SK-N-MC (cell line): Measurements from ENCODE around the gene ZNF664.
A peak's percentile ranks its signal among the peaks of the same experiment; 100 is the strongest.

ENCODE experiments used
- DNase-seq: peaks from one replicate; pipeline ENCODE4 v3.0.0-alpha.2; 2011; ENCODE audit warnings: low read depth, low spot score
- H3K27ac ChIP-seq: fragments of 200-600 bp; sonication (generic); 2 replicates; pipeline ENCODE4 v1.5.1; 2016; ENCODE audit warnings: mixed run types
- H3K36me3 ChIP-seq: fragments of 200-600 bp; sonication (generic); 2 replicates; pipeline ENCODE4 v1.6.1; 2017; ENCODE audit warnings: antibody characterized with exemption, low read length, mixed read lengths; ENCODE audit not compliant: insufficient read depth
- H3K4me3 ChIP-seq: fragments of 200-600 bp; sonication (generic); 2 replicates; pipeline ENCODE4 v1.5.1; 2016
- H3K9ac ChIP-seq: fragments of 200-600 bp; sonication (generic); 2 replicates; pipeline ENCODE4 v1.8.0; 2017; ENCODE audit warnings: mixed run types, mixed read lengths; ENCODE audit not compliant: insufficient read length
- H3K9me3 ChIP-seq: fragments of 200-600 bp; sonication (generic); 2 replicates; pipeline ENCODE4 v1.6.1; 2017; ENCODE audit warnings: low read depth, mild to moderate bottlenecking, antibody characterized with exemption, low read length, moderate library complexity, mixed read lengths
- EZH2 ChIP-seq: fragments of 200-600 bp; sonication (generic); IDR thresholded peaks from one replicate; pipeline ENCODE4 v1.6.1; 2017; ENCODE audit warnings: antibody characterized with exemption
- FOXP2 ChIP-seq: optimal IDR thresholded peaks from 2 replicates; pipeline ENCODE3; 2011; ENCODE audit warnings: mild to moderate bottlenecking, moderate library complexity; ENCODE audit not compliant: insufficient read depth; ENCODE audit errors: extremely low read length, control extremely low read depth
- POLR2AphosphoS5 ChIP-seq: IDR thresholded peaks from 2 replicates; pipeline ENCODE4 v1.6.1; 2012; ENCODE audit warnings: mild to moderate bottlenecking, low read depth, low read length, borderline replicate concordance

The ZNF664 gene

GRCh38 chr12:124011435-124012115 is 38.6 kb downstream of the ZNF664 start:
- no peaks in the 10 kb centered on the region for H3K9me3 ChIP-seq
- H3K27ac ChIP-seq: no peak overlapping the region
- no peak overlapping the region for H3K4me3 ChIP-seq
- TF ChIP-seq POLR2AphosphoS5 (no peak), EZH2 (no peak), FOXP2 (no peak)
- peaks cover 48% of the 10 kb centered on the region for H3K36me3 ChIP-seq
- no peak overlapping the region for H3K9ac ChIP-seq
- DNase-seq: no peak

GRCh38 chr12:124013073-124013472 is 40.1 kb downstream of the ZNF664 start:
- TF ChIP-seq EZH2: no peak
- TF ChIP-seq FOXP2: no peak
- no peak for TF ChIP-seq POLR2AphosphoS5
- H3K9me3 ChIP-seq: no peaks in the 10 kb centered on the region
- no peak overlapping the region for H3K27ac ChIP-seq
- no peak overlapping the region for H3K9ac ChIP-seq
- no peak overlapping the region for H3K4me3 ChIP-seq
- peaks cover 45% of the 10 kb centered on the region for H3K36me3 ChIP-seq
- no peak for DNase-seq

- Histone ChIP-seq H3K9ac (no peak overlapping the region), H3K9me3 (no peaks in the 10 kb centered on the region), H3K36me3 (peaks cover 30% of the 10 kb centered on the region), H3K27ac (no peak overlapping the region), H3K4me3 (no peak overlapping the region)
- DNase-seq: no peak
- TF ChIP-seq EZH2 (no peak), FOXP2 (no peak), POLR2AphosphoS5 (no peak)
Measured at GRCh38 chr12:124015494-124016461, 42.8 kb downstream of the ZNF664 start.

GRCh38 chr12:124017064-124017463 is 44.0 kb downstream of the ZNF664 start:
- peaks cover 17% of the 10 kb centered on the region for H3K36me3 ChIP-seq
- no peaks in the 10 kb centered on the region; the same call in 1 of the 2 replicates for H3K9me3 ChIP-seq
- no peak overlapping the region for H3K9ac ChIP-seq
- no peak for DNase-seq
- TF ChIP-seq EZH2: no peak
- TF ChIP-seq POLR2AphosphoS5: no peak
- TF ChIP-seq FOXP2: no peak
- H3K27ac ChIP-seq: 0 out of 2 replicates have a peak overlapping the region, but pooled peaks have one; percentile 23
- H3K4me3 ChIP-seq: no peak overlapping the region

- no peak for DNase-seq
- Histone ChIP-seq H3K9ac (no peak overlapping the region), H3K36me3 (peaks cover 3% of the 10 kb centered on the region), H3K9me3 (no peaks in the 10 kb centered on the region; the same call in 1 of the 2 replicates), H3K27ac (no peak overlapping the region), H3K4me3 (no peak overlapping the region)
- TF ChIP-seq EZH2 (no peak), FOXP2 (no peak), POLR2AphosphoS5 (no peak)
Measured at GRCh38 chr12:124018539-124018938, 45.5 kb downstream of the ZNF664 start.

- H3K4me3 ChIP-seq: no peak overlapping the region
- H3K9ac ChIP-seq: no peak overlapping the region
- DNase-seq: no peak
- H3K36me3 ChIP-seq: no peaks in the 10 kb centered on the region; the same call in 1 of the 2 replicates
- 0 out of 2 replicates have a peak overlapping the region, but pooled peaks have one; percentile 6 for H3K27ac ChIP-seq
- TF ChIP-seq POLR2AphosphoS5 (no peak), EZH2 (no peak)
- H3K9me3 ChIP-seq: no peaks in the 10 kb centered on the region; the same call in 1 of the 2 replicates
Measured at GRCh38 chr12:124019115-124019514, 46.1 kb downstream of the ZNF664 start.

GRCh38 chr12:124020514-124020949 is 47.5 kb downstream of the ZNF664 start:
- Histone ChIP-seq H3K9me3 (no peaks in the 10 kb centered on the region; the same call in 1 of the 2 replicates), H3K4me3 (no peak overlapping the region), H3K27ac (peak overlapping the region; percentile 83), H3K9ac (no peak overlapping the region), H3K36me3 (no peaks in the 10 kb centered on the region)
- TF ChIP-seq EZH2: no peak
- no peak for TF ChIP-seq FOXP2
- no peak for TF ChIP-seq POLR2AphosphoS5
- no peak for DNase-seq

- no peak overlapping the region for H3K4me3 ChIP-seq
- TF ChIP-seq EZH2: no peak
- TF ChIP-seq FOXP2: no peak
- TF ChIP-seq POLR2AphosphoS5: no peak
- H3K9me3 ChIP-seq: no peaks in the 10 kb centered on the region; the same call in 1 of the 2 replicates
- no peak for DNase-seq
- peak overlapping the region; percentile 83 for H3K27ac ChIP-seq
- no peak overlapping the region for H3K9ac ChIP-seq
- no peaks in the 10 kb centered on the region for H3K36me3 ChIP-seq
Measured at GRCh38 chr12:124021007-124021406, 48.0 kb downstream of the ZNF664 start.
